ENCODE data around the gene CACNA1G.

The CACNA1G gene

GRCh38 chr17:50581316-50581715 lies 20.8 kb downstream of the CACNA1G start:
- POLR2A ChIA-PET (ENCODE audit: low non-redundant PET) = interaction anchor here (0.5 kb wide), 1 partner anchor 49 kb away, joined by 3 read pairs; no protein-coding TSS in a partner anchor
- CTCF ChIA-PET = no interaction called here
- no peak overlapping the region for H3K27ac ChIP-seq
- no peak for DNase-seq (ENCODE audit: low spot score)
- TF ChIP-seq, protein P1, sequence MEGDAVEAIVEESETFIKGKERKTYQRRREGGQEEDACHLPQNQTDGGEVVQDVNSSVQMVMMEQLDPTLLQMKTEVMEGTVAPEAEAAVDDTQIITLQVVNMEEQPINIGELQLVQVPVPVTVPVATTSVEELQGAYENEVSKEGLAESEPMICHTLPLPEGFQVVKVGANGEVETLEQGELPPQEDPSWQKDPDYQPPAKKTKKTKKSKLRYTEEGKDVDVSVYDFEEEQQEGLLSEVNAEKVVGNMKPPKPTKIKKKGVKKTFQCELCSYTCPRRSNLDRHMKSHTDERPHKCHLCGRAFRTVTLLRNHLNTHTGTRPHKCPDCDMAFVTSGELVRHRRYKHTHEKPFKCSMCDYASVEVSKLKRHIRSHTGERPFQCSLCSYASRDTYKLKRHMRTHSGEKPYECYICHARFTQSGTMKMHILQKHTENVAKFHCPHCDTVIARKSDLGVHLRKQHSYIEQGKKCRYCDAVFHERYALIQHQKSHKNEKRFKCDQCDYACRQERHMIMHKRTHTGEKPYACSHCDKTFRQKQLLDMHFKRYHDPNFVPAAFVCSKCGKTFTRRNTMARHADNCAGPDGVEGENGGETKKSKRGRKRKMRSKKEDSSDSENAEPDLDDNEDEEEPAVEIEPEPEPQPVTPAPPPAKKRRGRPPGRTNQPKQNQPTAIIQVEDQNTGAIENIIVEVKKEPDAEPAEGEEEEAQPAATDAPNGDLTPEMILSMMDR (conservative IDR thresholded peaks at IDR 0.05; ENCODE audit: low read depth) = no peak

DNA sequence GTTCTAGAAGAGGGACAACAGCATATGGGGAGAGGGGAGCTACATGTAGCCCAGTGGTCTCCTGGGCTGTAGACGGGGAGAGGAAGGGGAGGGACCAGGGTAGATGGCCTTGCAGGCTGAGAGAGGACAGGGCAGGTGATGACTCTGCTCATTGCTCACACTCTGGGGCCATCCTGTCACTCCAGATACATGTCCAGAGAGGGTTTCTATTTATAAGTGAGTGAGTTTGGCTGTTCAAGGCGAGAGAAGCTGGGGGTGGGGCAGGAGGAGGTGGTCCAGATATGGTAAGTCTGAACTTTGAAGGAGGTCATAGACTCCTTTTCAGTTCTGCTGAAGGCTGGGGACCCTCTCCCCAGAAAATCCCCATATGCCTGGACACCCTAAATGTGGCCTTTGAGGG lies 22.2 kb downstream of the CACNA1G start:
- ChIA-PET CTCF (interaction anchor here (0.5 kb wide), 1 partner anchor 175 kb away, joined by 5 read pairs; no protein-coding TSS in a partner anchor), POLR2A (ENCODE audit: low non-redundant PET) (no interaction called here)
- TF ChIP-seq, protein P1 (conservative IDR thresholded peaks at IDR 0.05; ENCODE audit: low read depth) = no peak
- no peak overlapping the region for H3K27ac ChIP-seq
- no peak for DNase-seq (ENCODE audit: low spot score)

GRCh38 chr17:50583641-50584040 lies 23.1 kb downstream of the CACNA1G start:
- ChIA-PET POLR2A (ENCODE audit: low non-redundant PET) (no interaction called here), CTCF (no interaction called here)
- TF ChIP-seq, protein P1 (conservative IDR thresholded peaks at IDR 0.05; ENCODE audit: low read depth) = no peak
- DNase-seq (ENCODE audit: low spot score) = no peak
- H3K27ac ChIP-seq = no peak overlapping the region

- POLR2A ChIA-PET (ENCODE audit: low non-redundant PET) = no interaction called here
- H3K27ac ChIP-seq = no peak overlapping the region
- CTCF ChIA-PET = no interaction called here
- no peak for DNase-seq (ENCODE audit: low spot score)
- TF ChIP-seq, protein P1 (conservative IDR thresholded peaks at IDR 0.05; ENCODE audit: low read depth) = no peak
Measured at GRCh38 chr17:50584116-50584515, 23.6 kb downstream of the CACNA1G start.

DNA sequence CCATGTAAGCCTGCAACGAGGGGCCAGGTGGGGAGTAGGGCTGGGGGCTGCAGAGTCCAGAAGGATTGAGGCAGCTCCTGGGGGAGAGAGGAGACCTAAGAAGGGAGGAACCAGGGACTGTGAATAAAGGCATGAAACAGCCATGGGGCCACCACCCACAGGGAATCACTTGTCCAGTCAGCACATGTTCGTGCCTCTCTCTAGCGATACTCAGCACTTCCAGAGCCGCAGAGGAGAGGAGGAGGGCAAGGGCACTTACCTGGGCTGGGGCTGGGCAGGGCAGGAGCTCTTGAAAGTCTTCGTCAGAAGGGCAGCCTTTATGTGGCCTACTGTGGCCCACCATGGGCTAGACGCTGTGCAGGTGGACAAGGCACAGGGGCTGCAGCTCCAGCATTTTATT lies 24.2 kb downstream of the CACNA1G start:
- ChIA-PET CTCF (no interaction called here), POLR2A (ENCODE audit: low non-redundant PET) (no interaction called here)
- TF ChIP-seq, protein P1 (conservative IDR thresholded peaks at IDR 0.05; ENCODE audit: low read depth) = no peak
- no peak for DNase-seq (ENCODE audit: low spot score)
- H3K27ac ChIP-seq = no peak overlapping the region

- ChIA-PET CTCF (interaction anchor here (0.6 kb wide), 2 partner anchors 66 to 150 kb away, joined by 5 read pairs; no protein-coding TSS in a partner anchor), POLR2A (ENCODE audit: low non-redundant PET) (no interaction called here)
- TF ChIP-seq, protein P1 (conservative IDR thresholded peaks at IDR 0.05; ENCODE audit: low read depth) = no peak
- DNase-seq (ENCODE audit: low spot score) = no peak
- H3K27ac ChIP-seq = no peak overlapping the region
Measured at GRCh38 chr17:50585346-50585745, 24.8 kb downstream of the CACNA1G start.

DNA sequence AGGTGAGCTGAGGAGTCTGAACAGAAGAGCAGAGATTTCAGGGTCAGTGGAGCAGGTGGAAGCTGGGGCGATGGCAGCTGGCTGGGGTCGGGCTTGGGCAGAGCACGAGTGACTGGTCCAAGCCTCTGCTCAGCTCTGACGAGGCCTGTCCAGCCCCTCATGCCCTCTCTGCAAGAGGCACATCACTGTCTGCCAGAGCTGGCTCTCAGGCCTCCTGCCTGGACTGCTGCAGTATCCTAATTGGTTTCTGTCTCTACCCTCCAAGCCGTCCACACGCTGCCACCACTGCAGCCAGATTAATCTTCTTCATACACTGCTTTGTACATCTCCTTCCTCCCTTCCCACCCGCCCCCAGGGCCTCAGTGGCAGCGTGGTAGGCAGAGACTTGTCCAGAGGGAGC lies 25.4 kb downstream of the CACNA1G start:
- TF ChIP-seq, protein P1 (conservative IDR thresholded peaks at IDR 0.05; ENCODE audit: low read depth) = no peak
- ChIA-PET POLR2A (ENCODE audit: low non-redundant PET) (no interaction called here), CTCF (interaction anchor here (0.6 kb wide), 3 partner anchors 21 to 151 kb away, joined by 5 to 6 read pairs (median 5); no protein-coding TSS in a partner anchor)
- DNase-seq (ENCODE audit: low spot score) = no peak
- no peak overlapping the region for H3K27ac ChIP-seq

Data from RWPE1 (cell line).